Tibial artery (tissue), 4 donors: ENCODE data around the gene BOLA2B.
"Not testable (repeated sequence)": the region's sequence is repeated elsewhere in the genome, so short reads cannot be mapped to it uniquely, and the experiment has no call there.

Experiments
- DNase-seq, 2 donors: peaks; one replicate each; pipeline ENCODE4 v3.0.0-alpha.2; 2019
- H3K27ac ChIP-seq, 2 donors: fragments of 200-600 bp; sonication (generic) in 1 of 2; 1 replicate in 1 of 2; 2 replicates in 1 of 2; pipeline ENCODE4 v1.5.1; 2018 to 2019; ENCODE audit warnings: mild to moderate bottlenecking in 1 of 2
- H3K27me3 ChIP-seq, 2 donors: fragments of 200-600 bp; sonication (generic) in 1 of 2; one replicate each; pipeline versions ENCODE4 v1.5.1 to v1.6.0; 2016 to 2019
- H3K36me3 ChIP-seq, 3 donors: fragments of 200-600 bp; sonication (generic) in 2 of 3; one replicate each; pipeline ENCODE4 v1.5.1; 2016 to 2019; ENCODE audit warnings: mild to moderate bottlenecking in 2 of 3
- H3K4me1 ChIP-seq, 4 donors: fragments of 200-600 bp; sonication (generic) in 2 of 4; 1 replicate in 3 of 4; 2 replicates in 1 of 4; pipeline ENCODE4 v1.5.1; 2016 to 2019
- H3K4me3 ChIP-seq, 2 donors: fragments of 200-600 bp; sonication (generic) in 1 of 2; 1 replicate in 1 of 2; 2 replicates in 1 of 2; pipeline ENCODE4 v1.5.1; 2018 to 2019; ENCODE audit warnings: mild to moderate bottlenecking in 2 of 2
- H3K9me3 ChIP-seq, 3 donors: fragments of 200-600 bp; sonication (generic) in 1 of 3; one replicate each; pipeline ENCODE4 v1.5.1; 2016 to 2019
- intact Hi-C: fragments of 100-400 bp; cut with DNase I; formaldehyde crosslinking; loops from one replicate; pipeline ENCODE4 v1.15.0; 2023; ENCODE audit warnings: low total_unique reads
- TF ChIP-seq, protein P1 (sequence below), 2 experiments: fragments of 200-600 bp in 1 of 2; fragments of 450-650 bp in 1 of 2; IDR thresholded peaks; one replicate each; pipeline ENCODE4 v1.5.1; 2017 to 2019; ENCODE audit warnings: antibody characterized with exemption in 2 of 2, mild to moderate bottlenecking in 1 of 2, moderate library complexity in 1 of 2

The BOLA2B gene

DNA sequence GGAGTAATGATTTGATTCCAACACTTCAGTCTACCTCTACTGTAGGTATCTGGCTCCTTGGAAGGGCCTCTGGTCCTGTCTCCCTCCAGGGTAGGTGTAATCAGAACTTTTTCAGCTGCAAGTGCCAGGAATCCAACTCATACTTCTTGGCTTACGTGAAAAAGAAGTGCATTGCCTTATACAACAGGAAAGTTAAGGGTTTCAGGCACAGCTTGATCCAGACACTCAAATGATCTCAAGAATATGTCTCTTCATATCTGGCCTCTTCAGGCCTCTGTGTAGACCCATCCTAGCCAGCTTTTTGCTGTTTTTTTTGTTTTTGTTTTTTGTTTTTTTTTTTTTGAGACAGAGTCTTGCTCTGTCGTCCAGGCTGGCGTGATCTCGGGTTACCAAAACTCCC is 14.3 kb downstream of the BOLA2B start:
- TF ChIP-seq, protein P1, sequence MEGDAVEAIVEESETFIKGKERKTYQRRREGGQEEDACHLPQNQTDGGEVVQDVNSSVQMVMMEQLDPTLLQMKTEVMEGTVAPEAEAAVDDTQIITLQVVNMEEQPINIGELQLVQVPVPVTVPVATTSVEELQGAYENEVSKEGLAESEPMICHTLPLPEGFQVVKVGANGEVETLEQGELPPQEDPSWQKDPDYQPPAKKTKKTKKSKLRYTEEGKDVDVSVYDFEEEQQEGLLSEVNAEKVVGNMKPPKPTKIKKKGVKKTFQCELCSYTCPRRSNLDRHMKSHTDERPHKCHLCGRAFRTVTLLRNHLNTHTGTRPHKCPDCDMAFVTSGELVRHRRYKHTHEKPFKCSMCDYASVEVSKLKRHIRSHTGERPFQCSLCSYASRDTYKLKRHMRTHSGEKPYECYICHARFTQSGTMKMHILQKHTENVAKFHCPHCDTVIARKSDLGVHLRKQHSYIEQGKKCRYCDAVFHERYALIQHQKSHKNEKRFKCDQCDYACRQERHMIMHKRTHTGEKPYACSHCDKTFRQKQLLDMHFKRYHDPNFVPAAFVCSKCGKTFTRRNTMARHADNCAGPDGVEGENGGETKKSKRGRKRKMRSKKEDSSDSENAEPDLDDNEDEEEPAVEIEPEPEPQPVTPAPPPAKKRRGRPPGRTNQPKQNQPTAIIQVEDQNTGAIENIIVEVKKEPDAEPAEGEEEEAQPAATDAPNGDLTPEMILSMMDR (IDR thresholded peaks at IDR 0.05), result no peak
- Histone ChIP-seq H3K4me3 (no peak overlapping the region), H3K4me1 (peaks cover 0 to 13% (median 9%) of the 10 kb centered on the region in 4 donors), H3K27me3 (no peaks in the 10 kb centered on the region), H3K9me3 (no peaks in the 10 kb centered on the region), H3K36me3 (no peaks in the 10 kb centered on the region), H3K27ac (no peak overlapping the region)
- intact Hi-C loops, result no loop called here
- no peak for DNase-seq

DNA sequence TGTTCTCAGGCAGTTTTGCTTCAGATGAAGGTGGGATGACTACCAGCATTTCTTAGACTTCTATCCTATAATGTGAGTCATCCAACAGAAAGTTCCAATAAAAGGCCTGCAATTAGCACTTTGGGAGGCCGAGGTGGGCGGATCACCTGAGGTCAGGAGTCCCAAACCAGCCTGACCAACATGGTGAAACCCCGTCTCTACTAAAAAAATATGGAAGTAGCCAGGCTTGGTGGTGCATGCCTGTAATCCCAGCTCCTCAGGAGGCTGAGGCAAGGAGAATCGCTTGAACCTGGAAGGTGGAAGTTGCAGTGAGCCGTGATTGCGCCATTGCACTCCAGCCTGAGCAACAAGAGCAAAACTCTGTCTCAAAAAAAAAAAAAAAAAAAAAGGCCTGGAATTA is 16.6 kb downstream of the BOLA2B start:
- H3K27ac ChIP-seq, H3K4me1 ChIP-seq, H3K36me3 ChIP-seq, DNase-seq, H3K4me3 ChIP-seq, H3K9me3 ChIP-seq, intact Hi-C loops, H3K27me3 ChIP-seq: not testable (repeated sequence)

- Histone ChIP-seq H3K4me1 (no peaks in the 10 kb centered on the region), H3K27me3 (no peaks in the 10 kb centered on the region), H3K4me3 (no peak overlapping the region), H3K9me3 (no peaks in the 10 kb centered on the region), H3K27ac (no peak overlapping the region), H3K36me3 (no peaks in the 10 kb centered on the region)
- TF ChIP-seq, protein P1 (IDR thresholded peaks at IDR 0.05), result no peak
- intact Hi-C loops, result no loop called here
- no peak for DNase-seq
These were observed 20.4 kb downstream of the BOLA2B start for GRCh38 chr16:30173054-30173453.

GRCh38 chr16:30170145-30170544 is 23.3 kb downstream of the BOLA2B start:
- H3K36me3 ChIP-seq, H3K27me3 ChIP-seq, H3K27ac ChIP-seq, H3K4me1 ChIP-seq, intact Hi-C loops, H3K9me3 ChIP-seq, H3K4me3 ChIP-seq, DNase-seq: not testable (repeated sequence)

DNA sequence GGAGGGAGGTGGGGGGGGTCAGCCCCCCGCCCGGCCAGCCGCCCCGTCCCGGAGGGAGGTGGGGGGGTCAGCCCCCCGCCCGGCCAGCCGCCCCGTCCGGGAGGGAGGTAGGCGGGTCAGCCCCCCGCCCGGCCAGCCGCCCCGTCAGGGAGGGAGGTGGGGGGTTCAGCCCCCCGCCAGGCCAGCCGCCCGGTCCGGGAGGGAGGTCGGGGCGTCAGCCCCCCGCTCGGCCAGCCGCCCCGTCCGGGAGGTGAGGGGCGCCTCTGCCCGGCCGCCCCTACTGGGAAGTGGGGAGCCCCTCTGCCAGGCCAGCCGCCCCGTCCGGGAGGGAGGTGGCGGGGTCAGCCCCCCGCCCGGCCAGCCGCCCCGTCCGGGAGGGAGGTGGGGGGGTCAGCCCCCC is 24.1 kb downstream of the BOLA2B start:
- H3K27ac ChIP-seq, DNase-seq, H3K27me3 ChIP-seq, H3K36me3 ChIP-seq, intact Hi-C loops, H3K4me1 ChIP-seq, H3K4me3 ChIP-seq, H3K9me3 ChIP-seq: not testable (repeated sequence)

- H3K9me3 ChIP-seq, intact Hi-C loops, DNase-seq, H3K4me1 ChIP-seq, H3K27me3 ChIP-seq, H3K27ac ChIP-seq, H3K4me3 ChIP-seq, H3K36me3 ChIP-seq: not testable (repeated sequence)
These were observed 24.7 kb downstream of the BOLA2B start for GRCh38 chr16:30168746-30169145.

DNA sequence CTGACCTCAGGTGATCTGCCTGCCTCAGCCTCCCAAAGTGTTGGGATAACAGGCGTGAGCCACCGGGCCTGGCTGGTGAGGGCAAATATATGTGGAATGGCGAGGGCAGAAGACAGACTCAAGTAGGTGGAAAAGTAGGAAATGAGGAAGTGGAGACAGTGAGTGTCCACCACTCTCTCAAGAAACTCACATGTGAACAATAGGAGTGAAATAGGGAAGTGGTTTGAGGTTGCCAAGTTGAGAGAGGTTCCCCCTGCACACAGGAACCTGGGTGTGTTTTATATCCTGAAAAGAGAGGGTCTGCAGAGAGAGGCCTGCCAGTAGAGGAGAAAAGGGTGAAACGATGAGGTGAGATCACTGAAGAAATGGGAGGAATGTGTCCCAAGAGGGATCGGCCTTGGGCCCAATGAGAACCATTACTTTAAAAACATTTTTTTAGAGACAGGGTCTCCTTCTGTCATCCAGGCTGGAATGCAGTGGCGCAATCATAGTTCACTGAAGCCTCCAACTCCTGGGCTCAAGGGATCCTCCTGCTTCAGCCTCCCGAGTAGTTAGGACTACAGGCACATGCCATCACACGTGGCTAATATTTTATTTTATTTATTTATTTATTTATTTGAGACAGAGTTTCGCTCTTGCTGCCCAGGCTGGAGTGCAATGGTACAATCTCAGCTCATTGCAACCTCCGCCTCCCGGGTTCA is 27.1 kb downstream of the BOLA2B start:
- Histone ChIP-seq H3K4me1 (no peaks in the 10 kb centered on the region), H3K27ac (no peak overlapping the region), H3K9me3 (no peaks in the 10 kb centered on the region), H3K27me3 (no peaks in the 10 kb centered on the region), H3K4me3 (no peak overlapping the region), H3K36me3 (no peaks in the 10 kb centered on the region)
- TF ChIP-seq, protein P1 (IDR thresholded peaks at IDR 0.05), result no peak
- intact Hi-C loops, result no loop called here
- no peak for DNase-seq

- H3K9me3 ChIP-seq, result no peaks in the 10 kb centered on the region
- intact Hi-C loops, result no loop called here
- no peaks in the 10 kb centered on the region for H3K36me3 ChIP-seq
- DNase-seq, result no peak
- no peak overlapping the region for H3K27ac ChIP-seq
- no peaks in the 10 kb centered on the region for H3K4me1 ChIP-seq
- TF ChIP-seq, protein P1 (IDR thresholded peaks at IDR 0.05), result no peak
- no peaks in the 10 kb centered on the region for H3K27me3 ChIP-seq
- no peak overlapping the region for H3K4me3 ChIP-seq
These were observed 29.9 kb downstream of the BOLA2B start for GRCh38 chr16:30163538-30163937.
